GM23248 (cell line): Measurements from ENCODE around the gene ROMO1. TPM values are rescaled to one million over a fixed set of nuclear protein-coding genes. Genes with fewer than 3 reads are reported as not detected.

Source experiments
- DNase-seq: peaks from one replicate; pipeline ENCODE4 v3.0.0-alpha.2; 2015
- H2AFZ ChIP-seq: fragments of 200-600 bp; sonication (generic); 2 replicates; pipeline ENCODE4 v1.6.1; 2016; ENCODE audit warnings: antibody characterized with exemption
- H3F3A ChIP-seq: fragments of 200-600 bp; sonication (generic); 2 replicates; pipeline ENCODE4 v1.6.1; 2016; ENCODE audit warnings: mild to moderate bottlenecking, antibody characterized with exemption, mixed run types; ENCODE audit not compliant: insufficient read depth
- H3K27ac ChIP-seq: fragments of 200-600 bp; sonication (generic); 2 replicates; pipeline ENCODE4 v1.5.1; 2016; ENCODE audit warnings: mild to moderate bottlenecking
- H3K27me3 ChIP-seq: fragments of 200-600 bp; sonication (generic); replicated peaks from 2 replicates; pipeline ENCODE4 v1.6.1; 2016; ENCODE audit warnings: mild to moderate bottlenecking; ENCODE audit not compliant: insufficient read depth
- H3K36me3 ChIP-seq: fragments of 200-600 bp; sonication (generic); 2 replicates; pipeline ENCODE4 v1.6.1; 2016; ENCODE audit warnings: low read depth, mild to moderate bottlenecking
- H3K4me1 ChIP-seq: fragments of 200-600 bp; sonication (generic); 2 replicates; pipeline ENCODE4 v1.6.1; 2016; ENCODE audit warnings: mild to moderate bottlenecking; ENCODE audit not compliant: insufficient read depth
- H3K4me2 ChIP-seq: fragments of 200-600 bp; sonication (generic); one replicate; pipeline ENCODE4 v1.6.1; 2016; ENCODE audit warnings: mild to moderate bottlenecking; ENCODE audit not compliant: unreplicated experiment
- H3K4me3 ChIP-seq: fragments of 200-600 bp; sonication (generic); 2 replicates; pipeline ENCODE4 v1.5.1; 2016; ENCODE audit warnings: mild to moderate bottlenecking
- H3K79me2 ChIP-seq: fragments of 200-600 bp; sonication (generic); 2 replicates; pipeline ENCODE4 v1.6.1; 2016; ENCODE audit warnings: mild to moderate bottlenecking; ENCODE audit not compliant: insufficient read depth
- H3K9ac ChIP-seq: fragments of 200-600 bp; sonication (generic); 2 replicates; pipeline ENCODE4 v1.6.1; 2016; ENCODE audit warnings: mild to moderate bottlenecking
- H3K9me2 ChIP-seq: fragments of 200-600 bp; sonication (generic); 2 replicates; pipeline ENCODE4 v1.6.1; 2016; ENCODE audit warnings: mixed run types, mild to moderate bottlenecking, moderate library complexity; ENCODE audit not compliant: insufficient read depth
- H3K9me3 ChIP-seq: fragments of 200-600 bp; sonication (generic); one replicate; pipeline ENCODE4 v1.6.1; 2017; ENCODE audit warnings: low read depth
- H4K20me1 ChIP-seq: fragments of 200-600 bp; sonication (generic); 2 replicates; pipeline ENCODE4 v1.6.0; 2016; ENCODE audit not compliant: insufficient read depth
- EZH2 ChIP-seq: fragments of 200-600 bp; sonication (generic); IDR thresholded peaks from 2 replicates; pipeline ENCODE4 v1.6.1; 2018; ENCODE audit warnings: antibody characterized with exemption, mild to moderate bottlenecking; ENCODE audit not compliant: insufficient read depth, poor library complexity, severe bottlenecking
- EZH2phosphoT487 ChIP-seq: fragments of 200-600 bp; sonication (generic); IDR thresholded peaks from 2 replicates; pipeline ENCODE4 v1.6.1; 2018; ENCODE audit warnings: antibody characterized with exemption, moderate library complexity, mild to moderate bottlenecking, low read depth; ENCODE audit not compliant: insufficient read depth
- WGBS, 2 experiments: methylation state at CpG; one replicate each; pipeline ENCODE4 v1.1.6; 2015 to 2017; ENCODE audit warnings: low lambda C conversion rate in 2 of 2, low coverage in 1 of 2; ENCODE audit errors: missing lambda C conversion rate in 2 of 2; 5-methylcytosine and 5-hydroxymethylcytosine counted together
- in situ Hi-C: fragments of 300-500 bp; cut with MboI; formaldehyde crosslinking; loops from 2 replicates; pipeline ENCODE4 v1.15.0; 2020
- polyA plus RNA-seq: library from polyadenylated mRNA; unstranded; fragments of >200 nt; fragmentation: Nextera tagmentation; extraction: Ambion mirVana; gene quantifications from 2 replicates; pipeline ENCODE4 v1.2.1, GENCODE V29; 2016
- total RNA-seq: library from RNA; depleted of rRNA; stranded (reverse); fragments of >200 nt; shearing (Covaris generic); gene quantifications from 2 replicates; pipeline ENCODE4 v1.2.3, GENCODE V29; 2014

ROMO1 gene
- total and polyA plus RNA-seq, 2 experiments from 2014 or later: 311 to 543 TPM

DNA sequence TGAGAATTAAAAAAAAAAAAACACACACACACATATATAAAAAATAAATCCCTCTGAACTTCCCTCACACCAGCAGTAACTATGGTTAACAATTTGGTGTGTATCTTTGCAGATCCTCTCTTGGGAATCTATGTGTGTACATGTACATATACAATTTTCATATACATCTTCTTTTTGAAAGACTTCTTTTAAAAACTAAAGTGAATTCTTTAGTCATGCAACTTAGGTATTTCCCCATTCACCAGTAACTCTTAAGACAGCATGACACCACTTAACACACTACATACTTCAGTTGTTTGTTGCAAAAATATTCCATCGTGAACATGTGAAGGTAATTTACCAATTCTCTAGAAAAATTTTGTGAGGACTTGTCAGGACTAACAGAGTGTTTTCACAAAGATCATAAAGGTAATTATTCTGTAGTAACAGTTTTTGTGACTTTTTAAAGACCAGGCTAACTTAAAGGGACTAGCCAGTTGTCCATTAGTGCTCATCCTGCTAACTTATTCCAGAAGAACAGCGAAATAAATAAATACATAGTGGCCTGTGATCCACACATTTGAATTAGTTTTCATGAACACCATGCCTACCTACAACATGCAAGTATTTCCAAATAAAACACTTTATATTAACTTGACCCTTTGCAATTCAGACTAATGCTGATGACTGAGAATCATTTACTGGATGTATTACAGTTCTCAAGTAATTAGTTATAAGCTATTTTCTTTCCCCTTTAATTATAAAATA is 30.8 kb downstream of the ROMO1 start:
- peak overlapping the region; percentile 47 for H3K9ac ChIP-seq
- TF ChIP-seq EZH2phosphoT487: no peak
- no peak for TF ChIP-seq EZH2
- DNase-seq: peak; percentile 49
- WGBS, 2 experiments: 32 to 36% methylated on average over 2 of the region's 2 CpGs
- peak overlapping the region; percentile 52 for H3K4me2 ChIP-seq
- in situ Hi-C loops: no loop called here
- peaks cover 100% of the 10 kb centered on the region for H3K79me2 ChIP-seq
- no peaks in the 10 kb centered on the region for H3K9me3 ChIP-seq
- H3K36me3 ChIP-seq: peaks cover 97% of the 10 kb centered on the region
- H3K9me2 ChIP-seq: no peaks in the 10 kb centered on the region
- peaks cover 34% of the 10 kb centered on the region for H3K4me1 ChIP-seq
- no peak overlapping the region for H3K4me3 ChIP-seq
- H3K27ac ChIP-seq: peak overlapping the region; percentile 19
- H4K20me1 ChIP-seq: peaks cover 43% of the 10 kb centered on the region
- peaks cover 70% of the 10 kb centered on the region for H3F3A ChIP-seq
- no peaks in the 10 kb centered on the region for H3K27me3 ChIP-seq
- no peak overlapping the region for H2AFZ ChIP-seq

DNA sequence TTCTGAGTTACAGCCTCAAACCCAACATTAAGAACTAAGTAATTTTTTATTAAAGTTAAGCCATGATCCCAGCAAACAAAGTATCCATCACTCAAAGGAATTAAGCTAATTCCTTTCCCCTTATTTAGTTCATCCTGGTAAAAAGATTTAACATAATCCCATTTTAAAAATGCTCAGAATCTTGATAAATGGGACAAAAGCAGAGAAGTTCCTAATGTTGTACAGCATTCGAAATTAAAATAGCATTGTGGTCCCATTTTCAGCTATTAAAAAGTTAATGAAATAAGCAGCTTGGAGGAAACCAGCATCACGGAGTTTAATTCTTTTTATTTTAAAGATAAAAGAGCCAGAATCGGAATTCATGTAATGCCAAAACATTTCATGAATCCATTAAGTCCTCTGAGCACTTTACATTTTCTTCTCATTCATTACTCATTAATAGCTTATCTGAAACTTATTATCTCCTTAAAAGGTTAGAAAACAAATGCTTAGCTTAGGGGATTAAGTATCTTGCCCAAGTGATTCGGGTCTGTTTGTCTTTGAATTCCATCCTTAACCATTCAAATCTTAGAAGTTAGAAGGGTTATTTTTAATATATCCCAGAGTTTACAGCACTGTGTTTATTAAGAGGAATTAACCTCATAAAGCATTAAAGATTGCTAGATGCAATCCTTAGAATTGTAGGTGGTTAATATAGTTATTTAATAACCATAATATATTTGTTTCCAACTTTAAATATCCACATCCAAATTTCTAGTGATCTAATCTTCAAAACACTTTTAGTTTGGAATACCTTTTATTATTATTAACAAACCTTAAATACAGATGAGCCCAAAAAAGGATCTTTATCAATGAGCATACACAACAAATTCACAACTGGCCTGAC is 31.6 kb downstream of the ROMO1 start:
- Histone ChIP-seq H3K27ac (peak overlapping the region; percentile 19), H3K4me2 (peak overlapping the region; percentile 52), H3F3A (peaks cover 69% of the 10 kb centered on the region), H3K4me1 (peaks cover 42% of the 10 kb centered on the region), H3K4me3 (peak overlapping the region; percentile 19), H3K9me2 (no peaks in the 10 kb centered on the region), H3K9me3 (no peaks in the 10 kb centered on the region), H4K20me1 (peaks cover 50% of the 10 kb centered on the region), H3K79me2 (peaks cover 100% of the 10 kb centered on the region), H2AFZ (no peak overlapping the region), H3K27me3 (no peaks in the 10 kb centered on the region), H3K9ac (peak overlapping the region; percentile 47), H3K36me3 (peaks cover 97% of the 10 kb centered on the region)
- 22 to 26% methylated on average over 4 of the region's 4 CpGs for WGBS, 2 experiments
- TF ChIP-seq EZH2: no peak
- TF ChIP-seq EZH2phosphoT487: no peak
- in situ Hi-C loops: no loop called here
- DNase-seq: no peak

DNA sequence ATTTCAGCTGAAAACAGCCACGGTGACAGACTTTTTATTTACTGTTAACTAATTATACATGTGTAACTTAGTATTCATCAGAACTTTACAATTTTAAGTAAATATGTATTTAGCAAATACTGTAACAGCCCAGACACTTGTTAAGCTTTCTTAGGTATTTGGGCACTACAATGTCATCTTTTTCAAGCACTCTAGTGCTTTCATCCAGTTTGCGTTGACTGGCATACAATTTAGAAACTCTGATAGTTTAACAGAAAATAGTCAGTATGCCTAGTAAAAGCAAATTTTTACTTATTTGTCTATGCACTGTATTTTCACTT is 32.2 kb downstream of the ROMO1 start:
- peak overlapping the region; percentile 52 for H3K4me2 ChIP-seq
- H3F3A ChIP-seq: peaks cover 69% of the 10 kb centered on the region
- peak overlapping the region; percentile 47 for H3K9ac ChIP-seq
- no peak for DNase-seq
- H3K27ac ChIP-seq: peak overlapping the region; percentile 19; the same call in 1 of the 2 replicates
- H3K36me3 ChIP-seq: peaks cover 97% of the 10 kb centered on the region
- TF ChIP-seq EZH2phosphoT487 (no peak), EZH2 (no peak)
- peak overlapping the region; percentile 15; the same call in 1 of the 2 replicates for H3K4me3 ChIP-seq
- H4K20me1 ChIP-seq: peaks cover 54% of the 10 kb centered on the region
- no peaks in the 10 kb centered on the region for H3K9me3 ChIP-seq
- H3K79me2 ChIP-seq: peaks cover 100% of the 10 kb centered on the region
- no peak overlapping the region for H2AFZ ChIP-seq
- H3K27me3 ChIP-seq: no peaks in the 10 kb centered on the region
- H3K4me1 ChIP-seq: peaks cover 48% of the 10 kb centered on the region
- in situ Hi-C loops: no loop called here
- H3K9me2 ChIP-seq: no peaks in the 10 kb centered on the region
- WGBS, 2 experiments: 39 to 41% methylated on average over 2 of the region's 2 CpGs

DNA sequence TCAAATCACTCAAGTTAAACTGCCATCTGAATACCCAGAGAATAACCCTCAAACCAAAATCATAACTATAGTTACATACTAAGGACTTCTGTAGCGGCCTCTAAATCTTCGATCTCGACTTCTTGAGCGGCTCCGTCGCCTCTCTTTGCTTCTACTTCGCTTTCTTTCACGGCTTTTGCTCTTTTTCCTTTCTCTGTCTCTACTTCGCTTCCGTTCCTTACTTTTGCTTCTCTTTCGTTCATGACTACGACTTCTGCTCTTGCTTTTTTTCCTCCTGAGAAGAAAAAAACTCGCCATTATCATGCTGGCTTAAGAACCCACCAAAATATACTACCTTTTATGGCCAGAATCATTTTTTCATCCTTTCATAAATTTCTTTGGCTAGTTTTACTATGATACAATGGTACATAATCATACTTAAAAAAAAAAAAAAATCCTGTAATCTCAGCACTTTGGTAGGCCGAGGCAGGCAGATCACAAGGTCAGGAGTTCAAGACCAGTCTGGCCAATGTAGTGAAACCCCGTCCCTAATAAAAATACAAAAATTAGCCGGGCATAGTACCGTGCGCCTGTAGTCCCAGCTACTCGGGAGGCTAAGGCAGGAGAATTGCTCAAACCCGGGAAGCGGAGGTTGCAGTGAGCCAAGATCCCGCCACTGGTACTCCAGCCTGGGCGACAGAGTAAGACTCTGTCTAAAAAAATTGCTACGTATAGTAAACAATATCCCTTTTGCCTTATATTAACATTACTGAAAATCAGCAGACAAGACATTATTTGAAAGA is 32.8 kb downstream of the ROMO1 start:
- in situ Hi-C loops: no loop called here
- no peak for DNase-seq
- Histone ChIP-seq H4K20me1 (peaks cover 56% of the 10 kb centered on the region), H3K27ac (0 out of 2 replicates have a peak overlapping the region, but pooled peaks have one; percentile 1), H3F3A (peaks cover 65% of the 10 kb centered on the region), H3K4me2 (no peak overlapping the region), H3K36me3 (peaks cover 97% of the 10 kb centered on the region), H3K9ac (peak overlapping the region; percentile 47; the same call in 1 of the 2 replicates), H3K9me3 (no peaks in the 10 kb centered on the region), H2AFZ (no peak overlapping the region), H3K4me3 (0 out of 2 replicates have a peak overlapping the region, but pooled peaks have one; percentile 15), H3K4me1 (peaks cover 51% of the 10 kb centered on the region), H3K9me2 (no peaks in the 10 kb centered on the region), H3K27me3 (no peaks in the 10 kb centered on the region), H3K79me2 (peaks cover 100% of the 10 kb centered on the region)
- TF ChIP-seq EZH2phosphoT487: no peak
- no peak for TF ChIP-seq EZH2
- 88 to 89% methylated on average over 24 of the region's 24 CpGs for WGBS, 2 experiments
